IPS-20b (cell line): ENCODE results near the gene EEF1AKMT3.

ENCODE experiments used
- H3K27ac ChIP-seq: one replicate; pipeline ENCODE4 v1.5.1; 2013; ENCODE audit warnings: low read length
- H3K27me3 ChIP-seq: 2 replicates; pipeline ENCODE4 v1.6.1; 2013; ENCODE audit warnings: mild to moderate bottlenecking, low read length, inconsistent platforms; ENCODE audit not compliant: insufficient read depth
- H3K36me3 ChIP-seq: 2 replicates; pipeline ENCODE4 v1.6.1; 2013; ENCODE audit warnings: low read depth, mild to moderate bottlenecking, inconsistent platforms, low read length, moderate library complexity; ENCODE audit not compliant: insufficient read depth
- H3K4me1 ChIP-seq: 2 replicates; pipeline ENCODE4 v1.6.1; 2013; ENCODE audit warnings: mild to moderate bottlenecking, control low read depth, inconsistent platforms, low read length, moderate library complexity; ENCODE audit not compliant: insufficient read depth
- H3K4me3 ChIP-seq: 2 replicates; pipeline ENCODE4 v1.5.1; 2013; ENCODE audit warnings: mild to moderate bottlenecking, low read length, inconsistent platforms
- H3K9ac ChIP-seq: 2 replicates; pipeline ENCODE4 v1.6.1; 2013; ENCODE audit warnings: low read depth, mild to moderate bottlenecking, inconsistent platforms, low read length, moderate library complexity
- H3K9me3 ChIP-seq: 2 replicates; pipeline ENCODE4 v1.6.1; 2013; ENCODE audit warnings: mild to moderate bottlenecking, low read depth, low read length, inconsistent platforms; ENCODE audit not compliant: insufficient read depth

The EEF1AKMT3 gene

GRCh38 chr12:57755194-57755453 lies 17.3 kb upstream of the EEF1AKMT3 start:
- H3K27me3 ChIP-seq, result peaks cover 50% of the 10 kb centered on the region
- no peaks in the 10 kb centered on the region for H3K9me3 ChIP-seq
- H3K27ac ChIP-seq, result no peak overlapping the region
- H3K9ac ChIP-seq, result no peak overlapping the region
- H3K4me1 ChIP-seq, result peaks cover 24% of the 10 kb centered on the region
- peaks cover 9% of the 10 kb centered on the region for H3K36me3 ChIP-seq
- no peak overlapping the region for H3K4me3 ChIP-seq

GRCh38 chr12:57755454-57756372 lies 16.7 kb upstream of the EEF1AKMT3 start:
- H3K4me3 ChIP-seq, result peak overlapping the region; percentile 57
- H3K27me3 ChIP-seq, result peaks cover 51% of the 10 kb centered on the region
- H3K9ac ChIP-seq, result no peak overlapping the region
- H3K4me1 ChIP-seq, result peaks cover 24% of the 10 kb centered on the region
- H3K36me3 ChIP-seq, result peaks cover 3% of the 10 kb centered on the region
- H3K9me3 ChIP-seq, result no peaks in the 10 kb centered on the region
- no peak overlapping the region for H3K27ac ChIP-seq

GRCh38 chr12:57756406-57757341 lies 15.7 kb upstream of the EEF1AKMT3 start:
- Histone ChIP-seq H3K27me3 (peaks cover 61% of the 10 kb centered on the region), H3K9ac (no peak overlapping the region), H3K36me3 (no peaks in the 10 kb centered on the region), H3K4me3 (peak overlapping the region; percentile 57), H3K27ac (no peak overlapping the region), H3K9me3 (no peaks in the 10 kb centered on the region), H3K4me1 (peaks cover 20% of the 10 kb centered on the region)

GRCh38 chr12:57757771-57758170 lies 14.6 kb upstream of the EEF1AKMT3 start:
- Histone ChIP-seq H3K4me3 (no peak overlapping the region), H3K27me3 (peaks cover 66% of the 10 kb centered on the region), H3K9ac (no peak overlapping the region), H3K9me3 (no peaks in the 10 kb centered on the region), H3K4me1 (peaks cover 17% of the 10 kb centered on the region), H3K27ac (no peak overlapping the region), H3K36me3 (no peaks in the 10 kb centered on the region)

GRCh38 chr12:57758552-57759359 lies 13.7 kb upstream of the EEF1AKMT3 start:
- Histone ChIP-seq H3K27me3 (peaks cover 67% of the 10 kb centered on the region), H3K9me3 (no peaks in the 10 kb centered on the region), H3K36me3 (no peaks in the 10 kb centered on the region), H3K9ac (no peak overlapping the region), H3K4me3 (no peak overlapping the region), H3K4me1 (peaks cover 12% of the 10 kb centered on the region; the same call in 1 of the 2 replicates), H3K27ac (no peak overlapping the region)

GRCh38 chr12:57759360-57759980 lies 12.9 kb upstream of the EEF1AKMT3 start:
- Histone ChIP-seq H3K4me3 (no peak overlapping the region), H3K27me3 (peaks cover 67% of the 10 kb centered on the region), H3K9me3 (no peaks in the 10 kb centered on the region), H3K36me3 (no peaks in the 10 kb centered on the region), H3K4me1 (peaks cover 7% of the 10 kb centered on the region; the same call in 1 of the 2 replicates), H3K9ac (no peak overlapping the region), H3K27ac (no peak overlapping the region)

GRCh38 chr12:57760347-57760982 lies 11.9 kb upstream of the EEF1AKMT3 start:
- Histone ChIP-seq H3K9me3 (no peaks in the 10 kb centered on the region), H3K27ac (no peak overlapping the region), H3K9ac (no peak overlapping the region), H3K4me1 (peaks cover 7% of the 10 kb centered on the region; the same call in 1 of the 2 replicates), H3K27me3 (peaks cover 72% of the 10 kb centered on the region), H3K36me3 (no peaks in the 10 kb centered on the region), H3K4me3 (no peak overlapping the region)

- H3K27me3 ChIP-seq, result peaks cover 72% of the 10 kb centered on the region
These were observed 10.9 kb upstream of the EEF1AKMT3 start for GRCh38 chr12:57761391-57761998.

GRCh38 chr12:57762463-57762862 lies 10.0 kb upstream of the EEF1AKMT3 start:
- Histone ChIP-seq H3K9ac (no peak overlapping the region), H3K4me1 (peaks cover 9% of the 10 kb centered on the region; the same call in 1 of the 2 replicates), H3K27ac (no peak overlapping the region), H3K4me3 (no peak overlapping the region), H3K27me3 (peaks cover 72% of the 10 kb centered on the region), H3K36me3 (no peaks in the 10 kb centered on the region), H3K9me3 (no peaks in the 10 kb centered on the region)

More at GRCh38 chr12:57761391-57761998, 10.9 kb upstream of the EEF1AKMT3 start:
- Histone ChIP-seq H3K27ac (no peak overlapping the region), H3K4me3 (no peak overlapping the region), H3K9me3 (no peaks in the 10 kb centered on the region), H3K36me3 (no peaks in the 10 kb centered on the region), H3K9ac (no peak overlapping the region), H3K4me1 (peaks cover 6% of the 10 kb centered on the region; the same call in 1 of the 2 replicates)

- Histone ChIP-seq H3K9me3 (no peaks in the 10 kb centered on the region), H3K27ac (no peak overlapping the region), H3K36me3 (peaks cover 14% of the 10 kb centered on the region), H3K9ac (no peak overlapping the region), H3K4me1 (peaks cover 9% of the 10 kb centered on the region; the same call in 1 of the 2 replicates), H3K27me3 (peaks cover 69% of the 10 kb centered on the region), H3K4me3 (peak overlapping the region; percentile 82; the same call in 1 of the 2 replicates)
These were observed 8.3 kb upstream of the EEF1AKMT3 start for GRCh38 chr12:57763881-57764661.
